Pulmonary artery endothelial cell (primary cell): ENCODE data around the gene P2RX4. TPM values are rescaled to one million over a fixed set of nuclear protein-coding genes. Genes with fewer than 3 reads are reported as not detected.
"Not testable (repeated sequence)": the region's sequence is repeated elsewhere in the genome, so short reads cannot be mapped to it uniquely, and the experiment has no call there.

Experiments
- DNase-seq: peaks from one replicate; pipeline ENCODE4 v3.0.0-alpha.2; 2011; ENCODE audit warnings: low read depth, low spot score
- total RNA-seq: library from RNA; depleted of rRNA; stranded (reverse); fragments of >200 nt; gene quantifications from 2 replicates; pipeline ENCODE4 v1.2.3, GENCODE V29; 2014

Gene P2RX4
- total RNA-seq, 1 donor from 2014 or later, result 80.9 TPM

DNA sequence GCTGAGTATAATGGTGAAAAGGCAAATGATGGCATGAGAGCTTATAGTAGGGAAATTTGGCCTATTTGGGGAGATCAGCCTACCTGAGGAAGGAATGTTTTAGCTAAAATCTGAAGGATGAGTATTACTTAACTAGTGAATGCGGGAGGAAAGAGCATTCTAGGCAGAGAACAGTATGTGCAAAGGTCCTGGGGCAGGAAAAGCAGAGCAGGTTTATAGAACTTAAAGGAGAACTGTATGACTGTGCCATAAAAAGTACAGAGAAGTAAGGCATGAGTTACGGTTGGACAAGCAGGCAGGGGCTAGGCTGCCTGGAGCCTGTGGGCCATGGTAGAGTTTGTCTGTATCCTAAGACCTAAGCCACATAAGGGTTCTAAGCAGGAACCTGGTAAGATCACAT, 21.7 kb upstream of the P2RX4 start:
- DNase-seq, result no peak

GRCh38 chr12:121189131-121189530, 20.8 kb upstream of the P2RX4 start:
- no peak for DNase-seq

GRCh38 chr12:121189619-121190155, 20.2 kb upstream of the P2RX4 start:
- no peak for DNase-seq

DNA sequence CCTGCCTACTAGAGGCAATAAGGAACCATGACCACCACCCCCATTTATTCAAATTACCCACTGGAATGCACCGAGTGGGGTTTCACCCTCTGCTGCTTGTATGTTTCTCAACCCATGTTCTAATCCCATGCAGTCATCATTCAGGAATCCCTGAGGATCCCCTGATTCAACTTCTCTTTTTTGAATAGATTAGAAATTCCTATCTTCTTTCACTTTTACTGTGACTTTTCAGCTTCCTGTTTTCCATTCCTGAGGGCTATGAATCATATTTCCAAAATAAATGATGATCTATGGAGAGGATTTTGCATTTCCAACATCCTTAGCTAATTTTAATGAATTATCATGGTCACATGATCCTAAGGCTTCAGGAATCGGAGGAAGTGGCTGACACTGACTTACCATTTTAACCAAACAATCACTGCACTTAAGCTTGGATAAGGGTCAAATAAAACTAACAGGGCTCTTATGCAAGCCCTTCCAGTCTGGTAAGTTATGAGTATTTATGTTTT, 19.4 kb upstream of the P2RX4 start:
- peak; percentile 89 for DNase-seq

GRCh38 chr12:121191151-121191550, 18.8 kb upstream of the P2RX4 start:
- no peak for DNase-seq

DNA sequence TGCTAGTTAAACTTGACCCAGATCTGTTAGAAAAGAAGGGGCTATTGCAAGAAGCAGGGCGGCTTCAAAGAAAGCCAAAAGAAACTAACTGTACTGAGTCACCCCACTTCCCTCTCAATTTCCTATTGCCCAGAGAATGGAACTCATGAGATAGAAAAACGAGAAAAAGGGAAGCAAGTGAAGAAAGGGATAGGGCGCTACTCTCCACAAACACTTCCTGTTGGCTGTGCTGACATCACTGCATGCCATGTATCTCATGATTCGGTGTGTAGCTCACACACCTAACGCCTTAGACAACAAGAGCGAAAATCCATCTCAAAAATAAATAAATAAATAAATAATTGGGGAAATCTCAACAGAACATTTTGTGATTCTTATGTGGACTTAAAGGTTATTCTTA, 13.0 kb upstream of the P2RX4 start:
- peak; percentile 88 for DNase-seq

GRCh38 chr12:121198949-121199348, 11.0 kb upstream of the P2RX4 start:
- DNase-seq, result no peak

- not testable (repeated sequence) for DNase-seq
Measured at GRCh38 chr12:121201140-121201539, 8.8 kb upstream of the P2RX4 start.

GRCh38 chr12:121202407-121203355, 7.2 kb upstream of the P2RX4 start:
- DNase-seq, result no peak

GRCh38 chr12:121203482-121203881, 6.4 kb upstream of the P2RX4 start:
- DNase-seq, result no peak

DNA sequence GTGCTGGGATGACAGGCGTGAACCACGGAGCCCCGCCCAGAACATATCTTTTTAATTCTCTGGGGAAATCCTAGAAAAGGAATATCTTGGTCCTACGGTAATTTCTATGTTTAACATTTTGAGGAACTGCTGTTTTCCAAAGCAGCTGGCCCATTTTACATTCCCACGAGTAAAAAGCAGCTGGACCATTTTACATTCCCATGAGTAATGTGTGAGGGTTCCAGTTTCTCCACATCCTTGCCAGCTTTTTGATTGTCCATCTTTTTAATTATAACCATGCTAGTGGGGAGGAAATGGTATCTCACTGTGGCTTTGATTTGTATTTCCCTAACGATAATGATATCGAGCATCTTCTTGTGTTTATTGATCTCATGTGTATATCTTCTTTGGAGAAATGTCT, 4.4 kb upstream of the P2RX4 start:
- DNase-seq, result no peak

GRCh38 chr12:121208571-121208970, 1.4 kb upstream of the P2RX4 start:
- not testable (repeated sequence) for DNase-seq

GRCh38 chr12:121209221-121209620, 708 bp upstream of the P2RX4 start:
- DNase-seq, result no peak

DNA sequence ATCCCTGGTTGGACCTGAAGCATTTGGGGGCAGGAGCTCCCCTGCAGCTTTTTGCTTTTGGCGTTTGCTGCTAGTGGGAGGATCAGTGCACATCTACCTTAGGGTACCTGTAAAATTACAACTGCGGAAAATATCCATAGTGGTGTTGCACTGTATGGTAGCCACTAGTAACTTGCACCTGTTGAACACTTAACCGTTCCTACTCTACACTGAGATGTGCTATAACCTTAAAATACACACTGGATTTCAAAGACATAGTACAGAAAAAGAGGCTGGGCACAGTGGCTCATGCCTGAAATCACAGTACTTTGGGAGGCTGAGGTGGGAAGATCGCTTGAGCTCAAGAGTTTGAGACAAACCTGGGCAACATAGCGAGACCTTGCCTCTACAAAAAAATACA, 2.9 kb downstream of the P2RX4 start:
- DNase-seq, result no peak

GRCh38 chr12:121214166-121214777, 4.3 kb downstream of the P2RX4 start:
- DNase-seq, result no peak

GRCh38 chr12:121214855-121215745, 5.2 kb downstream of the P2RX4 start:
- DNase-seq, result peak; percentile 69

DNA sequence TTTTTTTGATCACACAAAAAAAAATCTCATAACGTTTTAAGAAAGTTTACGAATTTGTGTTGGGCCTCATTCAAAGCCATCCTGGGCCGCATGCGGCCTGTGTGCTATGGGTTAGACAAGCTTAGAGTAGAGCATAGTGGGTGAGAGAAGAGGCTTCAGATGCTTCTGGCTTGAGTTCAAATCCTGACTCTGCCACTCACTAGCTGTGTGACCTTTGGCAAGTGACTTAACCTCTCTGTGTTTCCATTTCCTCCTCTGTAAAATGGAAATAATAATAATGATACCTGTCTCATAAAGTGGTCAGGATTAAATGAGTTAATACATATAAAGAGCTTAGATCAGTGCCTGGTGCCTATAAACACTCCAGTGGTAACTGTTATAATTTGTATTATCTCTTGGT, 6.2 kb downstream of the P2RX4 start:
- DNase-seq, result no peak

DNA sequence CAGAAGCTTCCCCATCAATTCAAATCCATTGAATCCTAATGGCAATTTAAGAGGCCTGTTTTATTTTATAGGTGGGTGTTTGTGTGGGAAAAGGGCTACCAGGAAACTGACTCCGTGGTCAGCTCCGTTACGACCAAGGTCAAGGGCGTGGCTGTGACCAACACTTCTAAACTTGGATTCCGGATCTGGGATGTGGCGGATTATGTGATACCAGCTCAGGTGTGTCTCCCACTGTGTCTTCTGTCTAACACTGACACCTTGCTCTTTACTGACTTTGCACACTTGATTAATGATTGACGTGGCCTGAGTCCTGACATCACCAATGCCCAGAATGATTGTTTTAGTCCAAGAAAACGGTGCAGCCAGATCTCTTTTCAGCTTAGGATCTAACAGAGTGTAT, 7.1 kb downstream of the P2RX4 start:
- DNase-seq, result no peak

DNA sequence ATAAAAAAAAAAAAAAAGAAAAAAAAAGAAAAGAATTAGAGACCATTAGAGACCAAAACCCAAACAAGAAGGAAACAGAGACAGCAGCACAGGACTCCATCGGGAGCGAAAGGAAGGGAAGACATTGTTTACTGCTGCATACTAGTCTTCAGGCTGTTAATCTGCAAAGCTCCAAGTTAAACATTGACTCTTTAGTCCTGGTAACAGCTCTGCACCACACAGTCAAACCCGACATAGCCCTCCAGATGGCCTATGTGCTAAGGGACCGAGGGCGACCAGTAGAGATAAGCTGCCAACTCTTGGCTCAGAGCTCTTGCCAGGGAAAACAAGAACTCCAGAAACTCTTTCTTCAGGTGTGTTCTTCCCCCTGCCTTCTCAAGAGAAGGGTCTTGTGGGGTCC, 7.8 kb downstream of the P2RX4 start:
- no peak for DNase-seq

GRCh38 chr12:121218588-121219352, 8.8 kb downstream of the P2RX4 start:
- no peak for DNase-seq
